IMR-90 (cell line): ENCODE measurements around the gene TTLL4.

Experiments
- CHD1 ChIP-seq: IDR thresholded peaks from 2 replicates; pipeline ENCODE4 v1.6.1; 2012; ENCODE audit warnings: low read depth, low read length, improper control_type of control experiment
- CTCF ChIP-seq: conservative IDR thresholded peaks from 2 replicates; pipeline ENCODE4 v1.5.1; 2012; ENCODE audit warnings: mild to moderate bottlenecking, low read depth, low read length, improper control_type of control experiment
- MAFK ChIP-seq: IDR thresholded peaks from 2 replicates; pipeline ENCODE4 v1.6.1; 2012; ENCODE audit warnings: low read depth, low read length, improper control_type of control experiment
- MAZ ChIP-seq: IDR thresholded peaks from 2 replicates; pipeline ENCODE4 v1.6.1; 2012; ENCODE audit warnings: low read depth, mild to moderate bottlenecking, low read length, improper control_type of control experiment, moderate library complexity, borderline replicate concordance
- MXI1 ChIP-seq: IDR thresholded peaks from 2 replicates; pipeline ENCODE4 v1.6.1; 2012; ENCODE audit warnings: low read depth, mild to moderate bottlenecking, low read length, moderate library complexity, borderline replicate concordance
- NFE2L2 ChIP-seq: fragments of 150-350 bp; IDR thresholded peaks from 2 replicates; pipeline ENCODE4 v1.6.1; 2016; ENCODE audit warnings: low read depth, mild to moderate bottlenecking, low read length
- POLR2A ChIP-seq: IDR thresholded peaks from 2 replicates; pipeline ENCODE4 v1.6.1; 2012; ENCODE audit warnings: mild to moderate bottlenecking, low read depth, low read length
- RAD21 ChIP-seq: IDR thresholded peaks from 2 replicates; pipeline ENCODE4 v1.6.1; 2012; ENCODE audit warnings: low read length, improper control_type of control experiment
- RCOR1 ChIP-seq: IDR thresholded peaks from 2 replicates; pipeline ENCODE4 v1.6.1; 2012; ENCODE audit warnings: mild to moderate bottlenecking, low read length, improper control_type of control experiment; ENCODE audit not compliant: insufficient replicate concordance
- RFX5 ChIP-seq: IDR thresholded peaks from 2 replicates; pipeline ENCODE4 v1.8.0; 2012; ENCODE audit warnings: low read depth, mild to moderate bottlenecking, low read length, moderate library complexity
- USF2 ChIP-seq: fragments of 150-350 bp; IDR thresholded peaks from 2 replicates; pipeline ENCODE4 v1.6.1; 2017; ENCODE audit warnings: mild to moderate bottlenecking, antibody characterized with exemption, low read length, low read depth

GRCh38 chr2:218709908-218710307 is 727 bp upstream of the TTLL4 start:
- TF ChIP-seq CTCF (no peak), RCOR1 (no peak), POLR2A (no peak), USF2 (no peak), NFE2L2 (no peak), RFX5 (no peak), CHD1 (no peak), RAD21 (no peak), MXI1 (no peak), MAFK (no peak), MAZ (no peak)
